Measurements from ENCODE around the gene CNN2.

DNA sequence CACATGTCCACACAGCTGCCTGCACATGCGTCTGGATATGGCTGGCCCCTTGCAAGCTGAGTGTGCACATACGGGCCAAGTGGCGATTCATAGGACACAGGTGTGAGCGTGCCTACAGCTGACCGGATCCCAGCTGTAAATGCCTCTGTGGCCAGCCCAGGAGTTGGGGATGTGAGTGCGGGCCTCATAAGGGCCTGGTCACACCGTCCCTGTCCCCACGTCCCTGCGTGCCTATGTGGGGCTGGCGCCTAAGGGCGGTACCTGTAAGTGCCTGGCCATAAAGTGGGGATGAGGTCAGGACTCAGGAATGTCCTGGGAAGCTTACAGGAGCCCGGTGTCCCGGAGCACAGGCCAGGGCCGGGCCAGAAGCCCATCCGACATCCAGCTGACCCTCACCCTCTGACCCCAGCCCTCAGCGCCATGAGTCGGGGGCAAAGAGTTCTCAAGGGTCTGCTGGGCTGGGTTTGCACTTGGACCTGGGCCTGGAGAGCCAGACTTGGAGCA lies 39.2 kb downstream of the CNN2 start:
- no peak for TF ChIP-seq BHLHE40 (IDR thresholded peaks at IDR 0.05; ENCODE audit: borderline replicate concordance)
- no peak for TF ChIP-seq FOXM1 (IDR thresholded peaks at IDR 0.05; ENCODE audit: borderline replicate concordance)
- no peak for TF ChIP-seq SP1 (IDR thresholded peaks at IDR 0.05)
- no peak for TF ChIP-seq HDGF (IDR thresholded peaks at IDR 0.05; ENCODE audit: borderline replicate concordance)
- no peak for TF ChIP-seq FOXA1 (IDR thresholded peaks at IDR 0.05)
- TF ChIP-seq ELF4 (IDR thresholded peaks at IDR 0.05): no peak
- TF ChIP-seq L3MBTL2 (conservative IDR thresholded peaks at IDR 0.05): no peak
- TF ChIP-seq ARNT (IDR thresholded peaks at IDR 0.05): no peak
